ENCODE measurements around the gene ZMYND8. TPM values are rescaled to one million over a fixed set of nuclear protein-coding genes. Genes with fewer than 3 reads are reported as not detected.

The ZMYND8 gene
- total and polyA plus RNA-seq, 5 experiments from 2014 or later = 8.9 to 67.8 (median 20.4) TPM

DNA sequence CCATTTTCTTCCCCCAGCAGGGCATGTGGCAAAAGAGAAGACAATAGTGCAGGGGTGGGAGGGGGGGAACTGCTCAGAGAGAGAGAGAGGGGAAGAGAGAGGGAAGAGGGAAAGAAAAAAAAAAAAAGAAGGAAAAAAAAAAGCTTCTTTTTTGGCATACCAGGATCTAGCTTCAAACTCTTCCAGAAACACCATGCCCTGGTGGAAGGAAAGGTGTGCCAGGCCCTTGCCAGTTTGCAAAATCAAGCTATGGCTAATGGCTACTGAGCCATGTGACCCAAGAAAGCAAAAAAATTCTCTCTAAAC, 326 bp downstream of the ZMYND8 start:
- no peak for DNase-seq
- Mint-ChIP-seq H3K36me3 (peaks cover 0 to 8% (median 1%) of the 10 kb centered on the region in 3 donors), H3K4me3 (peak overlapping the region in 7 of 10 donors; percentile 85 to 97 (median 92)), H3K4me1 (peaks cover 0 to 53% (median 45%) of the 10 kb centered on the region in 4 donors), H3K27ac (peak overlapping the region in 8 of 10 donors; percentile 98 to 100 (median 99)), H3K27me3 (no peaks in the 10 kb centered on the region), H3K9me3 (no peaks in the 10 kb centered on the region)
- POLR2A ChIA-PET = interaction anchor here (0.8 to 5.3 kb wide), 13 partner anchors 9 to 147 kb away, joined by 3 to 44 read pairs (median 4); partner anchors contain the start of gene NCOA3
- ATAC-seq = peak in 1 of 2 donors; percentile 5

- H3K27ac Mint-ChIP-seq = peak overlapping the region in 8 of 10 donors; percentile 95 to 100 (median 98)
- H3K4me3 Mint-ChIP-seq = peak overlapping the region in 6 of 10 donors; percentile 85 to 97 (median 91)
- peaks cover 0 to 48% (median 45%) of the 10 kb centered on the region in 4 donors for H3K4me1 Mint-ChIP-seq
- peaks cover 0 to 10% (median 1%) of the 10 kb centered on the region in 3 donors for H3K36me3 Mint-ChIP-seq
- DNase-seq (peak in 1 of 10 donors; percentile 31), ATAC-seq (no peak)
- POLR2A ChIA-PET = interaction anchor here (0.8 to 5.3 kb wide), 9 partner anchors 9 to 147 kb away, joined by 3 to 44 read pairs (median 5); partner anchors contain the start of gene NCOA3
- H3K27me3 Mint-ChIP-seq = no peaks in the 10 kb centered on the region
- no peaks in the 10 kb centered on the region for H3K9me3 Mint-ChIP-seq
These were observed 845 bp downstream of the ZMYND8 start for GRCh38 chr20:47355489-47356219.

GRCh38 chr20:47354714-47355488, 1.6 kb downstream of the ZMYND8 start:
- ATAC-seq = peak in 1 of 2 donors; percentile 8
- Mint-ChIP-seq H3K36me3 (peaks cover 0 to 10% (median 1%) of the 10 kb centered on the region in 3 donors), H3K4me3 (peak overlapping the region in 6 of 10 donors; percentile 85 to 97 (median 91)), H3K9me3 (no peaks in the 10 kb centered on the region), H3K27ac (peak overlapping the region in 8 of 10 donors; percentile 85 to 100 (median 98)), H3K4me1 (peaks cover 0 to 48% (median 40%) of the 10 kb centered on the region in 4 donors), H3K27me3 (no peaks in the 10 kb centered on the region)
- POLR2A ChIA-PET = interaction anchor here (0.8 to 5.3 kb wide), 5 partner anchors 8 to 38 kb away, joined by 3 to 44 read pairs (median 5); no protein-coding TSS in a partner anchor
- no peak for DNase-seq

- no peak for ATAC-seq
- Mint-ChIP-seq H3K4me1 (peaks cover 0 to 48% (median 35%) of the 10 kb centered on the region in 4 donors), H3K4me3 (peak overlapping the region in 6 of 10 donors; percentile 85 to 97 (median 91)), H3K27ac (peak overlapping the region in 8 of 10 donors; percentile 85 to 100 (median 98)), H3K27me3 (no peaks in the 10 kb centered on the region), H3K36me3 (peaks cover 0 to 10% (median 1%) of the 10 kb centered on the region in 3 donors), H3K9me3 (no peaks in the 10 kb centered on the region)
- POLR2A ChIA-PET = interaction anchor here (0.5 to 2.2 kb wide), 5 partner anchors 9 to 341 kb away, joined by 3 to 5 read pairs (median 3); no protein-coding TSS in a partner anchor
- no peak for DNase-seq
These were observed 2.1 kb downstream of the ZMYND8 start for GRCh38 chr20:47354464-47354713.

- ATAC-seq = no peak
- Mint-ChIP-seq H3K36me3 (peaks cover 0 to 10% (median 1%) of the 10 kb centered on the region in 3 donors), H3K27me3 (no peaks in the 10 kb centered on the region), H3K9me3 (no peaks in the 10 kb centered on the region), H3K4me1 (peaks cover 0 to 45% (median 30%) of the 10 kb centered on the region in 4 donors), H3K27ac (peak overlapping the region in 8 of 10 donors; percentile 85 to 100 (median 98)), H3K4me3 (peak overlapping the region in 6 of 10 donors; percentile 85 to 97 (median 91))
- POLR2A ChIA-PET = interaction anchor here (0.5 to 2.2 kb wide), 6 partner anchors 10 to 342 kb away, joined by 3 to 7 read pairs (median 3); no protein-coding TSS in a partner anchor
- no peak for DNase-seq
These were observed 2.6 kb downstream of the ZMYND8 start for GRCh38 chr20:47353692-47354463.

- ATAC-seq (no peak), DNase-seq (no peak)
- Mint-ChIP-seq H3K4me1 (peaks cover 0 to 42% (median 23%) of the 10 kb centered on the region in 4 donors), H3K27ac (peak overlapping the region in 7 of 10 donors; percentile 85 to 100 (median 97)), H3K36me3 (peaks cover 0 to 10% (median 1%) of the 10 kb centered on the region in 3 donors), H3K27me3 (no peaks in the 10 kb centered on the region), H3K9me3 (no peaks in the 10 kb centered on the region), H3K4me3 (peak overlapping the region in 6 of 10 donors; percentile 85 to 97 (median 91))
- POLR2A ChIA-PET = interaction anchor here (1.2 to 2.2 kb wide), 2 partner anchors 12 to 13 kb away, joined by 5 to 7 read pairs; no protein-coding TSS in a partner anchor
These were observed 3.2 kb downstream of the ZMYND8 start for GRCh38 chr20:47353239-47353691.

DNA sequence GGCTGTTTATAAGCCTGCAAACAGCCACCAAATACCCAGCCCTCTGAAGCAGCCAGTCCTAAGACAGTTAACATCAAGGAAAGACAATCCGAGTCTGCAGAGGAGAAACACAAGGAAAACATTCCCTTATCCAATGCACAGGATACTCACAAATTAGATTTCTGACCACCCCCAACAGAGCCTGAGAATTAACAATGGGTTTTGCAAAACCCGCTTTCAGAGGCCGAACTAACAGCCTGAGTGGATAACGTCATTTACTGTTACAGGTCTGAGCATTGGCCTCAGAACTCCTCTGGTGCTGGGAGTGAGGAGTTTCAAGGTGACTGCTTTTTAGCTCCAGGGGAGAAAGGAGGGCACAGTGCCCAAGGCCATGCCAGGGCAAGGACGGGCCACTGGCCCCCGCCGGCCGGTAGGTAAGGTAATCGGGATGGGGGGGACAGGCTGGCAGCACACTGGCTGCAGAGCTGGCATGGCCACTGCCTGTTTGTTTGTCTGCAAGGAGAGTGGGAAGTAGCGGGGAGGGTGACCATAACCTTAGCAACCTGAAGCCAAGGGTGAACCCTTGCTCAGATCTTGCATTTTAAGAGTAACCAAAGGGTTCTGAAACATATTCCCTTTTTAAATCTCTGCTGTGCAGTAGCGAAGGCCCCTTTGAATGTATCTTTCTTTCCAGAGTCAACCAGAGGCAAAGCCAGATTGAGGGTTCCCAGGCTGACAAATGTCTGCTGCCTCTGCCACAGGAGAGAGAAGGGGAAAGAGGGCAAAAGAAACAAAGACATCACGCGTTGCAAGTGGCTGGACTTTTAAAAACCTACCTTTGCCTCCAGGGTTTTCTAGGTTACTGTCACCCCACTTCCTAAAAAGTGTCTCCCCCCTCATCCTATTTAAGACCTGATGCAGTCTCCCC, 3.9 kb downstream of the ZMYND8 start:
- peak overlapping the region in 1 of 10 donors; percentile 85 for H3K4me3 Mint-ChIP-seq
- no peak for ATAC-seq
- POLR2A ChIA-PET = interaction anchor here (1.0 to 1.2 kb wide), 2 partner anchors 12 to 14 kb away, joined by 3 to 7 read pairs; no protein-coding TSS in a partner anchor

GRCh38 chr20:47351643-47352331, 4.7 kb downstream of the ZMYND8 start:
- Mint-ChIP-seq H3K27ac (peak overlapping the region in 3 of 10 donors; percentile 87 to 100 (median 97)), H3K4me3 (peak overlapping the region in 1 of 10 donors; percentile 85), H3K4me1 (peaks cover 0 to 44% (median 9%) of the 10 kb centered on the region in 4 donors), H3K9me3 (no peaks in the 10 kb centered on the region), H3K36me3 (peaks cover 0 to 23% (median 3%) of the 10 kb centered on the region in 3 donors), H3K27me3 (no peaks in the 10 kb centered on the region)
- DNase-seq (no peak), ATAC-seq (no peak)
- POLR2A ChIA-PET = interaction anchor here (1.0 to 1.1 kb wide), 2 partner anchors 12 to 34 kb away, joined by 3 to 5 read pairs; no protein-coding TSS in a partner anchor

More for the DNA sequence above, 3.9 kb downstream of the ZMYND8 start:
- DNase-seq = no peak
- Mint-ChIP-seq H3K9me3 (no peaks in the 10 kb centered on the region), H3K27me3 (no peaks in the 10 kb centered on the region), H3K4me1 (peaks cover 0 to 41% (median 17%) of the 10 kb centered on the region in 4 donors), H3K36me3 (peaks cover 0 to 15% (median 1%) of the 10 kb centered on the region in 3 donors), H3K27ac (peak overlapping the region in 5 of 10 donors; percentile 47 to 100 (median 87))

DNA sequence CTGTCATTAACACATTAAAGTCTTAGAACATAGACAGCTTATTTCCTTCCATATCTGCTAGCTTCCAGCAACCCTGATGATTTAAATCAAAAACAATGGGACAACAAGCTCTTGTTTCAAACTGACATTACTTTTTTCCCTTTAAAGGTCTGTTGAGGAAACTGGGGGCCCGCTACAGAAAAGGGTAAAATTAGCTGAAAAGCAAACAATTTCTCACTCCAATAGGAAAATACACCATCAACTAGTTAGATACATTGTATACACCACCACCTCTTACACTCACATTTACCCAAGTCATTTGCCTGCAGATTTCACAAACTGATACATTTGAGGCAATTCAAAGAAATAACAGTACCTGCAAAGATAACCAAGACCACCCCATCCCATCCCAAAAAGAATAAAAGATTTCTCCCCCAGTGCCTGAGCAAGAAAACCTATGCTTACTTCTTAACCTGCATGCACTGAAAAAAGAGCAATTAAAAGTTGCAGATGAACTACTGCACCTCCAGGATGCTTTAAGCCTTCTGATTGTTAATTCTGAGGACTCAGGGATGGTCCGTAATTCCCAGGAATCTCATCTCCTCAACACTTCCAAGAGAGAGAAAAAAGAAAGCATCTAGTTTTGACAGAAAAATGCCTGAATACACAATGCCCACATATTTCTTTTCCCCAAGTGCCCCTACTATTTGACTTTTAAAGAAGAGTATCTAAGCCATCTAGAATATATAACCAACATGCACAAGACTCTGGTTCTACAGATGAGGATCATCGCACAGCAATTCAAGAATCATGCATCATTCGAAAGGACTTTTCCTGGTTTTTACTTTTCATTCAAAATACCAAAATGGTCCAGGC, 5.6 kb downstream of the ZMYND8 start:
- Mint-ChIP-seq H3K4me1 (peaks cover 0 to 45% (median 3%) of the 10 kb centered on the region in 4 donors), H3K27me3 (no peaks in the 10 kb centered on the region), H3K36me3 (peaks cover 0 to 32% (median 3%) of the 10 kb centered on the region in 3 donors), H3K4me3 (no peak overlapping the region), H3K9me3 (no peaks in the 10 kb centered on the region), H3K27ac (peak overlapping the region in 2 of 10 donors; percentile 97 to 100)
- no peak for DNase-seq
- no peak for ATAC-seq
- POLR2A ChIA-PET = interaction anchor here (0.8 to 1.2 kb wide), 4 partner anchors 8 to 33 kb away, joined by 3 to 5 read pairs (median 5); no protein-coding TSS in a partner anchor

All from naive thymus-derived CD8-positive, alpha-beta T cell (primary cell).